Smooth muscle cell (in vitro differentiated cells): ENCODE data around the gene HEXIM1. TPM values are rescaled to one million over a fixed set of nuclear protein-coding genes. Genes with fewer than 3 reads are reported as not detected.
A peak's percentile ranks its signal among the peaks of the same experiment; 100 is the strongest.

Experiments used
- DNase-seq: peaks from one replicate; lab custom pipeline; 2025; ENCODE audit not compliant: unreplicated experiment; lab: John Stamatoyannopoulos, UW
- H2AFZ ChIP-seq: fragments of 200-600 bp; sonication (generic); 2 replicates; pipeline ENCODE4 v1.6.0; 2016; ENCODE audit warnings: antibody characterized with exemption, low read depth, mild to moderate bottlenecking
- H3F3A ChIP-seq: fragments of 200-600 bp; sonication (generic); 2 replicates; pipeline ENCODE4 v1.6.0; 2017; ENCODE audit warnings: antibody characterized with exemption, low read depth
- H3K27ac ChIP-seq: fragments of 200-600 bp; sonication (generic); 2 replicates; pipeline ENCODE4 v1.5.1; 2016; ENCODE audit warnings: low read depth, mild to moderate bottlenecking
- H3K27me3 ChIP-seq: fragments of 200-600 bp; sonication (generic); 2 replicates; pipeline ENCODE4 v1.6.1; 2016; ENCODE audit warnings: low read depth, mild to moderate bottlenecking
- H3K36me3 ChIP-seq: fragments of 200-600 bp; sonication (generic); 2 replicates; pipeline ENCODE4 v1.5.1; 2016; ENCODE audit warnings: low read depth
- H3K4me1 ChIP-seq: fragments of 200-600 bp; sonication (generic); 2 replicates; pipeline ENCODE4 v1.5.1; 2016; ENCODE audit warnings: low read depth
- H3K4me2 ChIP-seq: fragments of 200-600 bp; sonication (generic); 2 replicates; pipeline ENCODE4 v1.6.0; 2016; ENCODE audit warnings: mild to moderate bottlenecking
- H3K4me3 ChIP-seq: fragments of 200-600 bp; sonication (generic); 2 replicates; pipeline ENCODE4 v1.5.1; 2016; ENCODE audit warnings: mild to moderate bottlenecking
- H3K79me2 ChIP-seq: fragments of 200-600 bp; sonication (generic); 2 replicates; pipeline ENCODE4 v1.6.0; 2016; ENCODE audit warnings: low read depth, mild to moderate bottlenecking
- H3K9ac ChIP-seq: fragments of 200-600 bp; sonication (generic); 2 replicates; pipeline ENCODE4 v1.6.0; 2016; ENCODE audit warnings: low read depth
- H3K9me3 ChIP-seq: fragments of 200-600 bp; sonication (generic); replicated peaks from 2 replicates; pipeline ENCODE4 v1.5.1; 2016; ENCODE audit warnings: low read depth
- H4K20me1 ChIP-seq: fragments of 200-600 bp; sonication (generic); 2 replicates; pipeline ENCODE4 v1.6.0; 2016; ENCODE audit warnings: low read depth
- WGBS: methylation state at CpG from one replicate; pipeline ENCODE4 v1.1.7; 2016; ENCODE audit warnings: low lambda C conversion rate; 5-methylcytosine and 5-hydroxymethylcytosine counted together
- polyA plus RNA-seq: library from polyadenylated mRNA; unstranded; fragments of >200 nt; fragmentation: Nextera tagmentation; extraction: Ambion mirVana; gene quantifications from 2 replicates; pipeline ENCODE4 v1.2.1, GENCODE V29; 2016
- total RNA-seq: library from RNA; depleted of rRNA; stranded (reverse); fragments of >200 nt; gene quantifications from 2 replicates; pipeline ENCODE4 v1.2.3, GENCODE V29; 2014
- TF ChIP-seq, protein P1 (sequence below): fragments of 200-600 bp; sonication (generic); IDR thresholded peaks from 2 replicates; pipeline ENCODE4 v1.5.1; 2017; ENCODE audit warnings: borderline replicate concordance, mild to moderate bottlenecking, antibody characterized with exemption; ENCODE audit not compliant: insufficient read depth, poor library complexity, severe bottlenecking

Gene HEXIM1
- total and polyA plus RNA-seq, 2 experiments from 2014 or later, result 9.4 to 13.7 TPM

DNA sequence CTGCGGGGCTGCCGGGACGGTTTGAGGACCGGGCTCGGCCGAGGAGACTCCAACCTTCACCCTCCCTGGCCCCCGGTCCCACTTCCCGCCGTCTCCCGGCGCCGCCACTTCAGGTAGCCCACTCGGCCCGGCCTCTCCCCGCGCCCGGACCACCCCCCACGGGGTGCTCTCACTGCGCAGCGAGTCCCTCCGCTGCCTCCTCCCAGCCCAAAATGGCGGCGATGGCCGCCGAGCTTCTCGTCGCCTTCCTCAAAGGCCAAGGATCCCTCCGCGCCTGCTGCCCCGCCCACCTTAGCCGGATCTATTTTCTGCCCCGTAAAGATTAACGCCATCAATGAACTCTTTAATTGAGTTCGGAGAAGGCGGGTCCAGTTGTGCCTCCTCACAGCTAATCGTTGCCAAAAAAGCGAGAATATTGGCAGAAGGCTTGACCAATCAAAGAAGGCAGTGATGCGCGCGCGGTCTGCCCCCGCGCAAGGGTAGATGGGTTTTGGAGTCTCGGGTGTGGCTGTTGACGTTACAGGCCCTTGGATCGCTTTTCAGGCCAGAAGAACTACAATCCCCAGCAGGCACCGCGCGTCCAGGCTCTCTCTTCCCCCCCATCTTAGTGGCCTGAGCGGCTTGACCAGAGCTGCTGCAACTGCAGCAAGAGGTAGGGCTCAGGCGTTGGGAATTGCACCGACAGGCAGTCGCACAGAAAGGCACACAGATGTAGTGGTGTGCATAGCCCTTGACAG, 13.2 kb downstream of the HEXIM1 start, which contains the start of gene HEXIM2:
TSS of gene HEXIM2 (plus strand) at position 588 of the 737 bp plus-strand sequence. CDS start 919 bp downstream, outside the sequence.
- no peaks in the 10 kb centered on the region for H3K36me3 ChIP-seq
- peak within 1 kb of the TSS; percentile 100 for H3K9ac ChIP-seq
- WGBS, result under 1% methylated on average over 48 of the region's 53 CpGs
- H3F3A ChIP-seq, result peaks cover 25% of the 10 kb centered on the region
- peak within 1 kb of the TSS; percentile 99 for H3K27ac ChIP-seq
- TF ChIP-seq, protein P1, sequence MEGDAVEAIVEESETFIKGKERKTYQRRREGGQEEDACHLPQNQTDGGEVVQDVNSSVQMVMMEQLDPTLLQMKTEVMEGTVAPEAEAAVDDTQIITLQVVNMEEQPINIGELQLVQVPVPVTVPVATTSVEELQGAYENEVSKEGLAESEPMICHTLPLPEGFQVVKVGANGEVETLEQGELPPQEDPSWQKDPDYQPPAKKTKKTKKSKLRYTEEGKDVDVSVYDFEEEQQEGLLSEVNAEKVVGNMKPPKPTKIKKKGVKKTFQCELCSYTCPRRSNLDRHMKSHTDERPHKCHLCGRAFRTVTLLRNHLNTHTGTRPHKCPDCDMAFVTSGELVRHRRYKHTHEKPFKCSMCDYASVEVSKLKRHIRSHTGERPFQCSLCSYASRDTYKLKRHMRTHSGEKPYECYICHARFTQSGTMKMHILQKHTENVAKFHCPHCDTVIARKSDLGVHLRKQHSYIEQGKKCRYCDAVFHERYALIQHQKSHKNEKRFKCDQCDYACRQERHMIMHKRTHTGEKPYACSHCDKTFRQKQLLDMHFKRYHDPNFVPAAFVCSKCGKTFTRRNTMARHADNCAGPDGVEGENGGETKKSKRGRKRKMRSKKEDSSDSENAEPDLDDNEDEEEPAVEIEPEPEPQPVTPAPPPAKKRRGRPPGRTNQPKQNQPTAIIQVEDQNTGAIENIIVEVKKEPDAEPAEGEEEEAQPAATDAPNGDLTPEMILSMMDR, result no peak
- H3K4me3 ChIP-seq, result peak within 1 kb of the TSS; percentile 76
- no peaks in the 10 kb centered on the region for H3K9me3 ChIP-seq
- peak; percentile 92 for DNase-seq
- peaks cover 32% of the 10 kb centered on the region for H3K79me2 ChIP-seq
- H4K20me1 ChIP-seq, result peaks cover 24% of the 10 kb centered on the region
- H2AFZ ChIP-seq, result peak within 1 kb of the TSS; percentile 62
- H3K4me2 ChIP-seq, result peak within 1 kb of the TSS; percentile 90
- peaks cover 22% of the 10 kb centered on the region for H3K4me1 ChIP-seq
- H3K27me3 ChIP-seq, result no peaks in the 10 kb centered on the region

DNA sequence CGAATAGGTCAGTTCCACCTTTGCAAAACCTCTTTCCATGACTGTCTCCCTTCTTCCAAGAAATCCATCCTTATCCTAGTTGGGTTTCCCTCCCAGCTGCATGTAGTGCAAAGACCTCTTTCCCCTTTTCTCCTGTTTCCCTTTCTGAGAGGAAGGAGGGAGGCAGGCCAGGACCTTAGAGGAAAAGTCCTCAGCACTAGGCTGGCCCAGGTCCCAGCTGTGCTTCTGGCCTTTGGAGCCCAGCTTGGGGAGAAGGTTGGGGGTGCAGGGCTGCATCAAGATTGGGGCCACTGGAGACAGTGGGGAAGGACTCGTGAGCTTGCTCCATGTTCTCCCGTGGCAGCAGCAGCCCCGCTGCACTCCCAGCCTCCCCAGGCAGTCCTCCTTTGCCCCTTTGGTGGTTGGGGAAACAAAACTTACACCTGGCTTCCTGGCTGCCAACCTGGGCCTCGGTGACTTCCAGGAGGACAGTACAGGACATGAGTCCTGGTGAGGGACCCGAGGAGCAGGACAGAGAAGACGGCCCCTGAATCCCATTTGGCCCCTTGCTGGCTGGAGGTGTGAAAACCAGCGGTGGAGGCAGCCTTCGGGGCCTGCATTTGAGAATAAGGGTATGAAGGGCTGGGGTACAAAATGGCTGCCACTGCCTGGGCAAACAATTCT, 13.9 kb downstream of the HEXIM1 start:
- peaks cover 25% of the 10 kb centered on the region for H3K79me2 ChIP-seq
- peak overlapping the region; percentile 83 for H3K4me2 ChIP-seq
- no peak overlapping the region for H3K27ac ChIP-seq
- H4K20me1 ChIP-seq, result peaks cover 17% of the 10 kb centered on the region
- H3K9me3 ChIP-seq, result no peaks in the 10 kb centered on the region
- peaks cover 25% of the 10 kb centered on the region for H3F3A ChIP-seq
- H3K4me1 ChIP-seq, result peaks cover 22% of the 10 kb centered on the region
- H2AFZ ChIP-seq, result peak overlapping the region; percentile 62
- no peak overlapping the region for H3K9ac ChIP-seq
- 75% methylated on average over 9 of the region's 9 CpGs for WGBS
- H3K36me3 ChIP-seq, result no peaks in the 10 kb centered on the region
- TF ChIP-seq, protein P1, result no peak
- DNase-seq, result no peak
- H3K27me3 ChIP-seq, result no peaks in the 10 kb centered on the region
- H3K4me3 ChIP-seq, result peak overlapping the region; percentile 38

DNA sequence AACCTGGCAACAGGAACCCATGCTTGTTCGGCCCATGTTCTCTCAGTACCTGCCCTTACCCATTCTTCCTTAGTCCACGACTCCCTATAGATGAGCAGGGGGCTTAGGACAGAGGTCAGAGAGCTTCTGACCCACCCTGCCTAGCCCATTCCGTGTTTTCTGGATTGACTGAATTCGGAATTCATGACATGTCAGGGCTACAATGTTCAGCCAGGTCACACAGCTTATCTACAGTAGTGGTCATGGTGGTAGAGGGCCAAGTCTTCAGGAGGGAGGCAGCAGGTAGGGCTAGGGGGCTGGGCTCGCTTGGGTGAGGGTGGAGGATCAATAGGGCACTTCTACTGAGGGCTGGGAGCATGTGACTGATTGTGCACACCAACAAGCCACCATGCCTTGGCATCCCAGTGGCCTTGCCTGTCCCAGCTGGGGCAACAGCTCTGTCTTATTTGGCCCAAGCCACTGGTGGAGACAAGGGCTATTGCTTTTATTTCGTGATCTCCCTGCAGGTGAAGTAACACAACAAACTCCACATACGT, 16.5 kb downstream of the HEXIM1 start:
- no peak for DNase-seq
- H2AFZ ChIP-seq, result no peak overlapping the region
- H3K36me3 ChIP-seq, result no peaks in the 10 kb centered on the region
- H4K20me1 ChIP-seq, result no peaks in the 10 kb centered on the region
- no peak overlapping the region for H3K4me3 ChIP-seq
- H3F3A ChIP-seq, result peaks cover 5% of the 10 kb centered on the region
- H3K9me3 ChIP-seq, result no peaks in the 10 kb centered on the region
- H3K4me1 ChIP-seq, result peaks cover 11% of the 10 kb centered on the region
- H3K27ac ChIP-seq, result no peak overlapping the region
- no peaks in the 10 kb centered on the region for H3K27me3 ChIP-seq
- H3K9ac ChIP-seq, result no peak overlapping the region
- WGBS, result 100% methylated on average over 7 of the region's 7 CpGs
- peaks cover 15% of the 10 kb centered on the region for H3K79me2 ChIP-seq
- TF ChIP-seq, protein P1, result no peak
- H3K4me2 ChIP-seq, result no peak overlapping the region
